GM18508 (cell line): ENCODE measurements around the gene RTEL1.
"Not testable (repeated sequence)": the region's sequence is repeated elsewhere in the genome, so short reads cannot be mapped to it uniquely, and the experiment has no call there.

ENCODE experiments used
- ATAC-seq: cut with Tn5 transposase; IDR thresholded peaks from one replicate; pipeline ENCODE4 v1.9.1; 2021; ENCODE audit warnings: moderate number of reproducible peaks; ENCODE audit not compliant: insufficient read depth, unreplicated experiment

Gene RTEL1

GRCh38 chr20:63627751-63628245, 30.3 kb upstream of the RTEL1 start:
- no peak for ATAC-seq

DNA sequence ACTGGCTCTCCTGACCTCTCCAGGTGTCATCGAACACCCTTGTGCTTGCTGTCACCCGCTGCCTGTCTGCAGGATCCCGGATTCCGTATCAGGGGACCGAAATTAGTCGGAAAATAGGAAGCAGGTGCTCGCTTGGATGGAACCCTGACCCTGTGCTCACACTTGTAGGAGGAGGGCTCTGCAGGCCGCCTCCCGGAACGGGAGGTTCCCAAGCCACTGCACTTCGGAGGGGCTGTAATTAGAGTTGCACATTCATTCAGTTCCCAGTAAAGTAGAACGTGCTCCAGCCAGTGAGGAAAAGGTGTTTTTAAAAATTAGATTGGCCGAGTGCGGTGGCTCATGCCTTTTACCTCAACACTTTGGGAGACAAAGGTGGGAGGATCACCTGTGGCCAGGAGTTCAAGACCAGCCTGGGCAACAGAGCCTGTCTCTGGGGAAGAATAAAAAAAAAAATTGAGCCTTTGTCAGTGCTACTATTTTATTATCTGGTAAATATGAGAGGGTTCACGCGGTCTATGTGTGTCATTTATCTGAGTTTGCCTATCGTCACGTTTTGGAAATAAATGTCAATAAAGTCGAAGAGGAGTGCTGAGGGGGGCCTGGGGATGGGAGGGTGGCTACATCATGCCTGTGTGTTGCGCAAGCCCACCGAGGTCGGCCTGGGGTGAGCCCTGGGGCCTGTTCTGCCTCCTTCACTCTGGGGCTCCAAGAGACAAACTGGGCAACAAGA, 29.7 kb upstream of the RTEL1 start:
- ATAC-seq: no peak

DNA sequence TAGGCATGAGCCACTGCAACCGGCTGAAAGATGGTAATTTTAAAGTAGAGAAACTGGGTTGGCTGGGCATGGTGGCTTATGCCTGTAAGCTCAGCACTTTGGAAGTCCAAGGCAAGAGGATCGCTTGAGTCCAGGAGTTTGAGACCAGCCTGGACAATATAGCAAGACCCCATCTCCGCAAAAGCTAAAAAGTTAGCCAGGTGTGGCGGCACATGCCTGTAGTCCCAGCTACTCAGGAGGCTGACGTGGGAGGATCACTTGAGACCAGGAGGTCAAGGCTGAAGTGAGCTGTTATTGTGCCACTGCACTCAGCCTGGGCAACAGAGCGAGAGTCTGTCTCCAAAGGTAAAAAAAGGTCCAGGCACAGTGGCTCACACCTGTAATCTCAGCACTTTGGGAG, 27.2 kb upstream of the RTEL1 start:
- not testable (repeated sequence) for ATAC-seq

DNA sequence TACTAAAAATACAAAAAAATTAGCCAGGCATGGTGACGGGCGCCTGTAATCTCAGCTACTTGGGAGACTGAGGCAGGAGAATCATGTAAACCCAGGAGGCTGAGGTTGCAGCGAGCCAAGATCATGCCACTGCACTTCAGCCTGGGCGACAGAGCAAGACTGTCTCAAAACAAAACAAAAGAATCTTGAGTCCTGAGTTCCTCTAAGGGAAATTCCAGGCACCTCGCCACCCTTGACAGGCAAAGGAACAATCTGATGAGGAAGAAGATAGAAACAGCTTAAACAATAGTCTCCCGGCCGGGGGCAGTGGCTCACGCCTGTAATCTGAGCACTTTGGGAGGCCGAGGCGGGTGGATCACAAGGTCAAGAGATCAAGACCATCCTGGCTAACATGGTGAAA, 26.7 kb upstream of the RTEL1 start:
- not testable (repeated sequence) for ATAC-seq

DNA sequence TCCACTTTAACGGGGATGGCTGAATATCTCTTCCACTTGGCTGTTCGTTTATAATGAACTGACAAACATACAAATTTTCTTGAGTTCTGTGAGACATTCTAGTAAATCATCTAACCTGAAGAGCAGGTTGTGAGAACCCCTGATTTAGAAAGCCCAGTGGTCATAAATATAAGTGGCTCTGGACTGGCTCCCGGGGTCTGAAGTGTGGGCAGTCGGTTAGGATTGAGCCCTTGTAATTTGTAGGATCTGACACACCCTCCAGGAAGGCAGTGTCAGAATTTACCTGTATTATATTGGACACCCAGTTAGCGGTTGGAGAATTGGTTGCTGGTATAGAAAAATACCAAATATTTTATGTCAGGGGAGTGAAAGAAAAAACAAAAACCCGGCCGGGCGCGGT, 24.4 kb upstream of the RTEL1 start:
- no peak for ATAC-seq

GRCh38 chr20:63635431-63636141, 22.5 kb upstream of the RTEL1 start:
- ATAC-seq: no peak

DNA sequence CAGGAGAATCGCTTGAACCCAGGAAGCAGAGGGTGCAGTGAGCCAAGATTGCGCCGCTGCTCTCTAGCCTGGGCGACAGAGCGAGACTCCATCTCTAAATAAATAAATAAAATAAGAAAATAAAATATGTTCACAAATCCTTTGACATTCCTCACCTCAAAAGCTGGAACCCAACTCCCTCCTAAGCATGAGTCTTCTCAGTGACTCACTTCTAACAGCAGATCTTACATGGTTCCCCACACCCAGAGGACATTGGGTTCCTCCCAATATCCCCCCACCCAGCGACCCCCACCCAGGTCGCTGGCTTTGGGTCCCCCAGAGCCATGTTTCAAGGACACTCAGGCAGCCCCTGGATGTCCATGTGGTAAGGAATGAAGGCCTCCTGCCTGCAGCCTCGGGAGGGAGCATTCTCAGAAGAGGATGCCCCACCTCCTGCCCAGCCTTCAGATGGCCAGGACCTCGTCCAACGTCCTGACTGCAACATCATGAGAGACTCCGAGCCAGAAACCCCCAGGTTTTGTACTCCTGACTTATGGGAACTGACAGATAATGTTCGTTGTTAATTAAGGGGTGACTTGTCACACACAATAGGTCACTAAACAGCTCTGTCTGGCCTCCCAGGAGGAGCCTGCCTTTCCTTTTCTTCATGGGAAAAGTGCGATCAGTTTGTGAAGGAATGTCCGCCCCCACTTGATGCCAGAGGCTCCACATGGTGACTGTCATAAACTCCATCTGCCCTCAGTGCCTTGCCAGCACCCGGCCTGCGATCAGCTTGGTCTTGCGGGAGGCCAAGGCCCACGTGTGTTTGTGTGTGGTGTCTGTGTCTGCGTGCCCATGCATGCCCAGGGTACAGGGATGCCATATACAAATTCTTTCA, 21.1 kb upstream of the RTEL1 start:
- ATAC-seq: no peak

DNA sequence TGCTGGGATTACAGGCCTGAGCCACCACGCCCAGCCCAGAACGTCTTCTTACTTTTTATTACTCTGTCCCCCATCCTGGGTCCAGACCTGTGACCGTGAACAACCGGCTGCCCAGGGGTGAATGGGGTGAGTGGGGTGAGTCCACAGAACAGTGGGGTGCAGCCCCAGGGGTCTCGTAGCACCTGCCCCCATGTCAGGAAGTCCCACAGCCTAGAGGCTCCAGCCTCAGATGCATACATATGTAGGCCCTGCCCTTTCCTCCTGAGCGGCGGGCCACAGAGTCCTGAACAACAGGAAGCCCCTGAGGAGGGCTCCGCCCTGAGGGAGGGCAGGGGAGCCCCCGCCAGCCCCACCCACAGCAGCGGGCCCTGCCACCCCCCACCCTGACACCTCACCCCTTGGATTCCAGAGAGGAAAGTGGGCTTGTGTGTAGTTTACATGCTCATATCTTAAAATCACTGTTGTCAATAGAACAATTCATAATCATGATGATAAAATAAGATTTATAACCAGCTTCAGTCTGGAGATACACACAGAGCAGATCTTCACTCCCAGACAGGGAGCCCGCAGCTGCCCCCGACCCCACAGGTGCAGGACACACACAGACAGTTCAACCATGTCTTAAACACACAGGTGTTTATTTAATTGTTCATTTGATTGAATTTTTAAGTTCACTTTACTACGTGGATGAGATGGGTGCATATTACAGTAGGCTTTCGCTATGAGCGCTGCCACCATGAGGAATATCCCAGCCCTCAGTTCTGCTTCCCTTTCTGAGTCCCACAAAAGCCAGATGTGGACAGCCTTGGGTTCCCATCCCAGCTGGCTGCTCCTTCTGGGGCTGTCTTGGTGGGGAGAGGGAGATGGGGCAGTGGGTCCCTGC, 18.8 kb upstream of the RTEL1 start:
- ATAC-seq: no peak

GRCh38 chr20:63640086-63640485, 18.0 kb upstream of the RTEL1 start:
- ATAC-seq: no peak

DNA sequence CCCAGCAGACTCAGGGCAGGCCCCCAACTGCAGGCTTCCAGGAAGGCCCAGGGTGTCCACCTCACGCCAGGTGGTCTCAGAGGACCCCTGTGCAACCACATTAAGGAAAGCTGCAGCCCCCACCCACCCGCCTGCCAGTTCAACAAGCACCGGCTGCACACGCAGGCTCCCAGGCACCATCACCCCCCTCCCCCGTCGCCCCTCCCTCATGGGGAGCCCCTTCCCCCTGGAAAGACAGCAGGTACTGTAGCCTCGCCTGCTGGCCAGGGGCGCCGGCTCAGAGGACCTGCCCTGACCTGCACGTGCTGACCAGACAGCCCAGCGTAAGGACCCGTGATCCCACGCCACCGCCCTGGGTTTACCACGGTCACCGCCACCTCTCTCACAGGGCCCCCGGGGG, 17.4 kb upstream of the RTEL1 start:
- not testable (repeated sequence) for ATAC-seq

DNA sequence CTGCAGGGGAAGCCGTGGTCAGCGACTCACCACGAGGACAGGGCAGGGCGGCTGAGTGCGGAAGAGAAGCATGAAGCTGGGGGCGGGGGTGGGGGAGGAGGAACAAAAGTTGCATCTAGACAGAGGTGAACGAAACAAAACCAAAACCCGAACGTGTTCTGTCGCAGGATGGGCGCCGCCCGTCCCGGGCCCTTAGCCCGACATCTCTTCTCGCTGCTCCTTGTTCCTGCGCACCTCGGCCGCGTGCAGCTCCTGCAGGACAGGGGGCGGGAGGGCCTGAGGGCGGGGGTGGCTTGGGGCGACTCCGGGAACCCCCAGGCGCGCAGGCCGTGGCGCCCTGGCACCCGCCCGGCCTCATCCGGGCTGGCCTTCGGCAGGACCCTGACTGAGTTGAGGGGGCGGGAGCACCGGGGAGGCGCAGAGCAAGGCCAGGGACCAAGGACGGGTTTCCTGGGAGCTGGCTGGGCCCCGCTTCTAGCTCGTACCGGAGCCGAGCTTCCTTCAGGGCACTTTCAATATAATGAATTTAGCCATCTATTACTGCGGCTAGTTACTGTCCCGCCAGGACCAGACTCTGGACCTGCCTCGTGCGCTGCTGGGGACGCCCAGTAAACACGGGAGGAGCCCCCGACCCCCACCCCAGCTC, 16.8 kb upstream of the RTEL1 start:
- ATAC-seq: no peak

DNA sequence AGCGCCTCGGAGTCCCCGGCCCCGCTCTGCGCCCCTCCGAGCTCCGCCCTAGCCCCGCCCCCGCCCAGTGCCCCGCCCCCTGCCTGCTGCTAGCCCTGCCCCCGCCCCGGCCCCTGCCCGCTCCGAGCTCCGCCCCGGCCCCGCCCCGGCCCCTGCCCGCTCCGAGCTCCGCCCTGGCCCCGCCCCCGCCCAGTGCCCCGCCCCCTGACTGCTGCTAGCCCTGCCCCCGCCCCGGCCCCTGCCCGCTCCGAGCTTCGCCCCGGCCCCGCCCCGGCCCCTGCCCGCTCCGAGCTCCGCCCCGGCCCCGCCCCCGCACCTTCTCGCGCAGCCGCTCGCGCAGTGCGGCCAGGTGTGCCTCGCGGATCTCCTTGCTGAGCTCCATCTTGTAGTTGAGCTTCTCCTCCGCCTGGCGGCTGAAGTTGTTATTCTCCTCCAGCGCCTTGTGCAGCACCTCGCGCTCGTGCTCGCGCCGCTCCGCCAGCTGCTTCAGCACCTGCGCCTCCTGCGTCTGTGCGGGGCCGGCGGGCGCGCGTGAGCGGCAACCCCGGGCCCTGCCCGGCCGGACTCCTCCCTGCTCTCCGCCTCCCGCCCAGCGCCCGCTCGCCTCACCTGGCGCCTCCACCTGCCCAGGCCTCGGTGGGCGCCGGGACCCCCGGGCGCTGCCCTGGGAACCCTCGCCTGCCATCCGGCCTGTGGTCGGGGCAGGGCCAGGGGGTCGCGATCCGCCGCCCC, 16.2 kb upstream of the RTEL1 start:
- peak; percentile 36 for ATAC-seq

- ATAC-seq: no peak
Measured at GRCh38 chr20:63642527-63643247, 15.4 kb upstream of the RTEL1 start.

- no peak for ATAC-seq
Measured at GRCh38 chr20:63643499-63643898, 14.6 kb upstream of the RTEL1 start.

DNA sequence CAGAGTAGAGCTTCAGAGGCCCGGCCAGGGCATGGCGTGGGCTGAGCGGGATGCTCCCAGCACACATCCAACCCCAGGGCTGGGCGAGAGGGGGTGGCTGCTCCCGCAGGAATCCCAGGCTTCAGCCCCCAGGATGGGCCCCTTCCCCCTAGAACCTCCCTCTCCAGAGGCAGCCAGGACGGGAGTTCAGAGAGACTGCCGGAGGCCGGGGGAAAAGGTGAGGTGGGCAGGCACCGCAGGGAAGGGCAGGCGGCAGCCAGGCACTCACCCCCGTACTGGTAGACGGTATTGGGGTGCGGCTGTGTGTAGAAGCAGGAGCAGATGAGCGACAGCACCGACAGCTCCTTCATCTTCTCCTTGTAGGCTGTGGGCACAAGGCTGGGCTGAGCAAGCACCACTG, 14.2 kb upstream of the RTEL1 start:
- ATAC-seq: no peak

DNA sequence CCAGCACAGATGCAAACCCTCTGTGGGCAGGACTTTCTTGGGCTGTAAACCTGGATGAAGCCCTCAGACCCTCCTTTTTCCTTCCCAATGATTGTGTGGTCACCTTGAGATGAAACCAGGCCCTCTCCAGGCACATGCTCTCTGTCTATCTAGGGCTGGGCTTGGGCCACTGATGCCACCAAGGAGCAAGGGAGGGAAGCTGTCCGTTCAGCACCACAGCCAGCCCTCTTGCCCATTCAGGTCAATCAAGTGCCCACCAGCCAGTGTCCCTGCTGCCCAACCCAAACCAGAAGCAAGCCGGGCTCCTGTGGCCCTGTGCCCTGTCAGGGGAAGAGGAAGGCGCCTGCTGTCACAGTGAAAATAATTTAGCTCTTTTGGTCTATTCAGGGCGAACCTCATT, 12.9 kb upstream of the RTEL1 start:
- no peak for ATAC-seq

DNA sequence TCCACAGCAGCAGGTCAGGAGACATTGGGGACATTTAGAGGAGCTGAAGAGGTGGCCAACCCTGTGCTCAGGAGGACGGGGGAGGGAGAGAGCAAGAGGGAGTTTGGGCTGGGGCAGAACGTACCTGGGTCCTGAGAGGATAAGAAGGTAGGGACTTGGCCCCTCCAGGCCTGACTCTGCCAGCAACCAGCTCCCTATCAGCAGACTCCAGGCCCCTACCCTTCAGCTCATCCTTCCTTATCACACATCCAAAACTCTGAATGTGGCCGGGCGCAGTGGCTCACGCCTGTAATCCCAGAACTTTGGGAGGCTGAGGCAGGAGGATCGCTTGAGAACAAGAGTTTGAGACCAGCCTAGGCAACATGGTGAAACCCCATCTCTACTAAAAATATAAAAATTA, 9.9 kb upstream of the RTEL1 start:
- no peak for ATAC-seq

DNA sequence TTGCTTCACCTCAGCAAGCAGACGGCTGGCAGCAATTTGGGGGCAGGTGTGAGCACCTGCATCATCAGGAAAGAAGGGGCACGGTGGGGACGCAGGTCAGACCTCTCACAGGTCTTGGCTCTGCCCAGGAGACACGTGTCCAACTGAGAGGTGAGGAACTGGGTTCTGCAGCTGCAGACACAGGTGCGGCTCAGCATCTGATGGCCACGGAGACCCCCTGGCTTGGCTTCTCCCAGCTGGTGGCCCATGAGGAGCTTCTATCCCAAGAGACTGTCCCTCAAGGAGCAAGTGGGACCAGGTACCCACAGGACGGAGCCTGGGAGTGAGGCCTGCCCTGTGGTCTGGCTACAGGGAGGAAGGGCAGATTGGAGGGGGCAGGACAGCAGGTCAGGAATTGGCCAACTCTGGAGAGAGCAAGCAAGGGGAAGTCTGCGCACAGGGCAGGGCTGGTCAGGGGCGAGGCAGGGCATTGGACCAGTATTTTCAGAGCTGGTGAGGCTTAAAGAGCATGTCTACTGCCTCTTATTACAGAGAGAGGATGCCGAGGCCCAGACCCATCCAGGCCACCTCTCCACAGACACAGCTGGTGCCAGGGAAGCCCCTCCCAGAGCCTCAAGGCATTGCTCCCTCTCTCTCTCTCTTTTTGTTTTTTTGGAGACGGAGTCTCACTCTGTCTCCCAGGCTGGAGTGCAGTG, 9.1 kb upstream of the RTEL1 start:
- ATAC-seq: no peak
